Measurements from ENCODE around the gene MTMR12. TPM values are rescaled to one million over a fixed set of nuclear protein-coding genes. Genes with fewer than 3 reads are reported as not detected.
A peak's percentile ranks its signal among the peaks of the same experiment; 100 is the strongest.
"Not testable (repeated sequence)": the region's sequence is repeated elsewhere in the genome, so short reads cannot be mapped to it uniquely, and the experiment has no call there.

MTMR12 gene
- total and polyA plus RNA-seq, 12 donors, result 5.4 to 27.2 (median 19.2) TPM

DNA sequence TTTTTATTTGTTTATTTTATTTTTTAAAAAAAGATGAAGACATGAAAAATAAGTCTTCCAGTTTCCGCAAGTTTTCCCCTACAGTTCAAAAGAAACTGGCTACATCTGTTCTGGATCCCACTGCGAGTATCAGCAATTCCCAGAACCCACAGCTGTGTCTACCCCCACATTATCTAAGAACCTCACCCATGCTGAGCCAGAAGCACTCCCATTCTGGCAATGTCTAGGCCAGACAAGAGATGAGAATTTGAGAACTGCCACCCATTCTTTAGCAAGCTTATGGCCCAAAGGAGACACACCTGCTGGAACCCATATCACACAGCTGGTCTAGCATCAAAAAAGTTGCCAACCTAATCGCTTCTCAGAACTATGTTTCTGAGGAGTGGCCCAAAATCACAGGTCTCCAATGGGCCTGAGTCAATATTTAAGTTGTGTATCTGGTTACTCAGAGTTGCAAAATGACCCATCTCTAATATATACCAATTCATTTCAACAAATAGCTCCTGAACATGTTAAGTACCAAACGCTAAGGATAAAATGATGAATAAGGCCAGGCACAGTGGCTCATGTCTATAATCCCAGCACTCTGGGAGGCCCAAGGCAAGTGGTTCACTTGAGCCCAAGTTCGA, 27.1 kb downstream of the MTMR12 start:
- WGBS, 2 donors, result 90 to 91% methylated on average over 5 of the region's 5 CpGs
- no peak for ATAC-seq
- Histone ChIP-seq H3K27me3 (no peaks in the 10 kb centered on the region), H3K4me3 (no peak overlapping the region), H3K4me1 (peaks cover 0 to 20% (median 8%) of the 10 kb centered on the region in 9 donors), H3K9me3 (no peaks in the 10 kb centered on the region), H3K27ac (no peak overlapping the region), H3K36me3 (peaks cover 0 to 4% (median 0%) of the 10 kb centered on the region in 9 donors)
- TF ChIP-seq, protein P1, sequence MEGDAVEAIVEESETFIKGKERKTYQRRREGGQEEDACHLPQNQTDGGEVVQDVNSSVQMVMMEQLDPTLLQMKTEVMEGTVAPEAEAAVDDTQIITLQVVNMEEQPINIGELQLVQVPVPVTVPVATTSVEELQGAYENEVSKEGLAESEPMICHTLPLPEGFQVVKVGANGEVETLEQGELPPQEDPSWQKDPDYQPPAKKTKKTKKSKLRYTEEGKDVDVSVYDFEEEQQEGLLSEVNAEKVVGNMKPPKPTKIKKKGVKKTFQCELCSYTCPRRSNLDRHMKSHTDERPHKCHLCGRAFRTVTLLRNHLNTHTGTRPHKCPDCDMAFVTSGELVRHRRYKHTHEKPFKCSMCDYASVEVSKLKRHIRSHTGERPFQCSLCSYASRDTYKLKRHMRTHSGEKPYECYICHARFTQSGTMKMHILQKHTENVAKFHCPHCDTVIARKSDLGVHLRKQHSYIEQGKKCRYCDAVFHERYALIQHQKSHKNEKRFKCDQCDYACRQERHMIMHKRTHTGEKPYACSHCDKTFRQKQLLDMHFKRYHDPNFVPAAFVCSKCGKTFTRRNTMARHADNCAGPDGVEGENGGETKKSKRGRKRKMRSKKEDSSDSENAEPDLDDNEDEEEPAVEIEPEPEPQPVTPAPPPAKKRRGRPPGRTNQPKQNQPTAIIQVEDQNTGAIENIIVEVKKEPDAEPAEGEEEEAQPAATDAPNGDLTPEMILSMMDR (IDR thresholded peaks at IDR 0.05), result no peak
- intact Hi-C loops (cut with DNase I), result no loop called here
- no peak for DNase-seq

DNA sequence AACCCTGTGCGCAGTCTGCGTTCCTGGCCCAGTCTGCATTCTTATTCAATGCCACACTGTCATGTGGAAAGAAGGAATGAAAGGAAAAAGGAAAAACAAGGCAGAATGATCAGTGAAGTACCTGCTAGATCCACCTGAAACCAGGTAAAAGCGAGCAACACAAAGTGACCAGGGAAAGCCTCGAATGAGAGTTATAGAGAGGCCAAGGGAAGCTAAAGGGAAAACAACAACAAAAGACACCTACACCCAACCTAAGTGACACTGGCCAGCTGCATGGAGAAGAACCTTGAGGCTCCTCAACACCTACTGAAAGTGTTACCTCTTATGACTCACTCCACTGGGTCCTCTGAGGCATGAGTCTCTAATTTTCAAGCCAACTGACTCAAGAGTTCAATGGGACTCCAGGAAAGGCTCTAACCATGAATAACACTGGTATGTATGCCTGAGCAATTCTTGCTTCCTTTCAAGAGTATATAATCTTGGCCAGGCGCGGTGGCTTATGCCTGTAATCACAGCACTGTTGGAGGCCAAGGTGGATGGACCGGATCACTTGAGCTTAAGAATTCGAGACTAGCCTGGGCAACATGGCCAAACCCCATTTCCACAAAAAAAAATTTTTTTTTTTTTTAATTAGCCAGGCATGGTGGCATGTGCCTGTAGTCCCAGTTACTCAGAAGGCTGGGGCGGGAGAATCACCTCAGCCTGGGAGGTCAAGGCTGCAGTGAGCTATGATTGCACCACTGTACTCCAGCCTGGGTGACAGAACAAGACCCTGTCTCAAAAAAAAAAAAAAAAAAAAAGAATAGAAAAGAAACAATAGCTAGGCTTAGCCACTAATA, 29.0 kb downstream of the MTMR12 start:
- no peak overlapping the region for H3K4me3 ChIP-seq
- no peaks in the 10 kb centered on the region for H3K27me3 ChIP-seq
- intact Hi-C loops (cut with DNase I), result no loop called here
- TF ChIP-seq, protein P1 (IDR thresholded peaks at IDR 0.05), result no peak
- WGBS, 2 donors, result 93 to 97% methylated on average over 9 of the region's 9 CpGs
- peak in 1 of 8 donors; percentile 18 for ATAC-seq
- peaks cover 0 to 25% (median 12%) of the 10 kb centered on the region in 9 donors for H3K4me1 ChIP-seq
- no peak for DNase-seq
- no peak overlapping the region for H3K27ac ChIP-seq
- peaks cover 0 to 4% (median 0%) of the 10 kb centered on the region in 9 donors for H3K36me3 ChIP-seq
- H3K9me3 ChIP-seq, result no peaks in the 10 kb centered on the region

DNA sequence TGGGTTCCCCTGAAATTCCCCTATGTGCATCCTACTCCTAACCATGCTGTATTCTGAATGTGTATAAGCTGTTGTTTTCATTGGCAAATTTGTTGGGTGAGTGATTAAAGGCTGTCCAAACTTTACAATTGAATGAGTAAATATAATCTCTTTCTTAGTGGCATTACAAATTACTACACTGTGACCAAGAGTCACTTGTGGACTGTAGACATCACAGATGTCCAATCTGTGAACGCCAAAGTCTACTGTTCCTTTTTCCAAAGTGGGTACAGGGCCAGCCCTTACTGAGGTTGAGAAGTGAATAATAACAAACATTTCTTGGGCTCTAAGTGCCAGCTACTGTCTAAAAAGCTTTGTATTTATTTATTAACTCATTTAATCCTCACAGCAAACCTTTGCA, 29.7 kb downstream of the MTMR12 start:
- Histone ChIP-seq H3K4me1 (peaks cover 0 to 32% (median 14%) of the 10 kb centered on the region in 9 donors), H3K9me3 (no peaks in the 10 kb centered on the region), H3K36me3 (peaks cover 0 to 4% (median 0%) of the 10 kb centered on the region in 9 donors), H3K27me3 (no peaks in the 10 kb centered on the region), H3K4me3 (no peak overlapping the region), H3K27ac (no peak overlapping the region)
- ATAC-seq (no peak), DNase-seq (no peak)
- 78 to 80% methylated on average over 1 of the region's 1 CpG for WGBS, 2 donors
- intact Hi-C loops (cut with DNase I), result no loop called here
- TF ChIP-seq, protein P1 (IDR thresholded peaks at IDR 0.05), result no peak

- Histone ChIP-seq H3K4me1 (peaks cover 1 to 33% (median 19%) of the 10 kb centered on the region in 9 donors), H3K36me3 (peaks cover 0 to 4% (median 0%) of the 10 kb centered on the region in 9 donors), H3K27me3 (no peaks in the 10 kb centered on the region), H3K9me3 (no peaks in the 10 kb centered on the region), H3K27ac (no peak overlapping the region), H3K4me3 (no peak overlapping the region)
- WGBS, 2 donors, result 92 to 94% methylated on average over 6 of the region's 6 CpGs
- ATAC-seq (no peak), DNase-seq (no peak)
- intact Hi-C loops (cut with DNase I), result no loop called here
- TF ChIP-seq, protein P1 (IDR thresholded peaks at IDR 0.05), result no peak
These were observed 30.1 kb downstream of the MTMR12 start for GRCh38 chr5:32282633-32283032.

DNA sequence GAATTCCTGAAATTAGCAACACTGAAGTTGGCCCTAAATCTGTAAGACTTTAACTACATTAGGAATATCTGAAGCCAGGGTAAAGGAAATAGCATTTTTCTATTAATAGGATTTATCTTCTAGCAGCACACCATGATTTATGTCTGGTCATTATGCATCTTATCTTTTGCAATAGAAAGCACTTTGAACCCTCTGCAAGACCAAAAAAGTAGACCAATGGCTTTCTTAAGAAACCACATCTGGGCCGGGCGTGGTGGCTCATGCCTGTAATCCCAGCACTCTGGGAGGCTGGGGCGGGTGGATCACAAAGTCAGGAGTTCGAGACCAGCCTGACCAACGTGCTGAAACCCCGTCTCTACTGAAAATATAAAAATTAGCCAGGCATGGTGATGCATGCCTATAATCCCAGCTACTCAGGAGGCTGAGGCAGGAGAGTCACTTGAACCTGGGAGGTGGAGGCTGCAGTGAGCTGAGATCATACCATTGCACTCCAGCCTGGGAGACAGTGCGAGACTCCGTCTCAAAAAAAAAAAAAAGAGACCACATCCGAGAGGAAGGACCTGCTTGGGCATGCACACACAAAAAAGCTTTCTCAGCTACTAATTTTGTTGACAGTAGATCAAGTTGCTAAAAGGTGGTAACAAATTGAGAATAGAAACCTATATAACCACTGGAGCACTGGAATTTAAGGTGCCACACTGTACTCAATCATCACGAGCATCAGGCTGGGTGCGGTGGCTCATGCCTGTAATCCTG, 31.2 kb downstream of the MTMR12 start:
- Histone ChIP-seq H3K27ac (peak overlapping the region in 1 of 10 donors; percentile 15), H3K4me1 (peaks cover 1 to 39% (median 24%) of the 10 kb centered on the region in 9 donors)
- intact Hi-C loops (cut with DNase I); H3K36me3 ChIP-seq; H3K9me3 ChIP-seq; H3K4me3 ChIP-seq; DNase-seq; H3K27me3 ChIP-seq; ATAC-seq: not testable (repeated sequence)
- 94 to 96% methylated on average over 11 of the region's 11 CpGs for WGBS, 2 donors
